Measurements from ENCODE around the gene SORCS2.

The SORCS2 gene

GRCh38 chr4:7518871-7519637 lies 326.7 kb downstream of the SORCS2 start:
- DNase-seq = no peak

DNA sequence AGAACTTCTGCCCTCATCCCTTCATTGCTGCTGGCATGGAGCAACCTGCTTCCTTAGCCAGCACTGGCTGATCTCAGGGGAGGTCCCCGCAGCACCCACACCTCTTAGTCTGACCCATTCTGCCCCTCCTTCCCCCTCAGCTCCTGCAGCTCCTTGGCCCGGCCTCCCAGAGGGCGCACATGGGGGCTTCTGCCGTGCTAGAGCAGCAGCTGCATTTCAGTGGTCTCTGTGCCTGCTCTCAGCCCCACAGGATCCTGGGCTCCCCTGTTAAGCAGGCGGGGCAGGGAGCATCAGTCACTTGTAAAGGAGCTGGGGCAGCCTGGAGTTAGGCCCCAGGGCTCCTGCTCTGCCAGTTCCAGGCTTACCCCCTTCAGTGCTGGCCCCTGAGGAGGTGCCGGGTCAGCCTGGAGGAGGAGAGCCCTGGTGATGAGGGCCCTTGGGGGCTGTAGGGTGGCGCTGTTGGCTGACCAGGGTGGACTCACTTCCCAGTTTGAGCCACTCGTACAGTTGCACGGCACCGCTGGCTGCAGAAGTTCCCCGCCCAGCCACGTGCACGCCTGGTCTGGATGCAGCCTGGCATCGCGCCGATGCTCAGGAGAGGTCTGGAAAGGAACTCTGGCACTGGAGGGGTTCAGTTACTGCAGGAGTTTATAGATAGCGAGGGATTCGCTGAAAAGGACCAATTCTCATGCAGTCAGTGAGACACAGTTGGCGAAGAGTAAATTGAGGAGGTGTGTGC lies 327.5 kb downstream of the SORCS2 start:
- no peak for DNase-seq

- DNase-seq = no peak
Measured at GRCh38 chr4:7521666-7522065, 329.3 kb downstream of the SORCS2 start.

DNA sequence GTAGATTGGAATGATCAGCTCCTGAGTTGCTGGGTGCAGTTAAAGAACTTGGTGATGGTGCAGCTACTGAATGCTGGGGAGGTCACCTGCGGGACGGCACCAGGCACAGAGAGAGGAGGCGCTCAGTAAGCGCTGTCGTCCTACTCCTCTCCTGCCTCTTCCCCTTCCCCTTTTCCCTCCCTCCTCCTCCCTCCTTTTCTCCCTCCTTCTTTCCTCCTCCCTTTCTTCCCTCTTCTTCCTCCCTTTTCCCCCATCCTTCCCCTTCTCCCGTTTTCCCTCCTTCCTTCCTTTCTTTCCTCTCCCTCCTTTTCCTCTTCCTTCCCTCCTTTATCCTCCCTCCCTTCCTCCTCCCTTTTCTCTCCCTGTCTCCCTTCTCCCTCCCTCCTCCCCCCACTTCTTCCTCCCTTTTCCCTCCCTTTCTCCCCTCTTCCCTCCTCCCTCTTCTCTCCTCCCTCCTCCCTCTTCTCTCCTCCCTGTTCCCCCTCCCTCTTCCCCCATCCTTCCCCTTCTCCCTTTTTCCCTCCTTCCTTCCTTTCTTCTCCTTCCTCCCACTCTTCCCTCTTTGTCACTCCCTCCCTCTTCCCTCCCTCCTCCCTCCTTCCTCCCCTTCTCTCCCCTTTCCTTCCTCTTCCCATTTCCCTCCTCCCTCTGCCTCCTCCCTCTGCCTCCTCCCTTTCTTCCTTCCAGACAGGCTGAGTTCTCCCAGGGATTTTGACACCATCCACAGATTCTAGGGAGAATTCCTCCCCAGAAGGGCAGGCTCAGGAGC lies 330.3 kb downstream of the SORCS2 start:
- DNase-seq = no peak

DNA sequence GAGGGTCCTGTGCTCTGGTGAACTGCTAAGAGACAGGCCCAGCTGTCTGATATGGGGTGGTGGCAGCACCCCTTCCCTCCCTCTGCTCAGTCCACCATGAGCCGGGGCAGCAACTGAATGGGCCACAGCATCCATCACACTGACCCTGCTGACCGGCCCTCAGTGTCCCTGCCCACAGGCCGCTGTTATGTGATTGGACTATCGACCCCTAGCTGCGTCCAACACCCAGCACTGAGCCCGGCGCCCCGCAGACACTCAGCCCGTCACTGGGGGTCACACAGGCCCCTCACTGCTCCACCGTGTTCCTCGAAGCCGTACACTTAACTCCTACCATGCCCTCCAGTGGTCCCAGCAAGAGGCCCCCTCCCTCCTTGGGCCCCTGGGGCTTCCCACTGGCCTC lies 331.2 kb downstream of the SORCS2 start:
- no peak for DNase-seq

- DNase-seq = no peak
Measured at GRCh38 chr4:7524064-7524682, 331.8 kb downstream of the SORCS2 start.

DNA sequence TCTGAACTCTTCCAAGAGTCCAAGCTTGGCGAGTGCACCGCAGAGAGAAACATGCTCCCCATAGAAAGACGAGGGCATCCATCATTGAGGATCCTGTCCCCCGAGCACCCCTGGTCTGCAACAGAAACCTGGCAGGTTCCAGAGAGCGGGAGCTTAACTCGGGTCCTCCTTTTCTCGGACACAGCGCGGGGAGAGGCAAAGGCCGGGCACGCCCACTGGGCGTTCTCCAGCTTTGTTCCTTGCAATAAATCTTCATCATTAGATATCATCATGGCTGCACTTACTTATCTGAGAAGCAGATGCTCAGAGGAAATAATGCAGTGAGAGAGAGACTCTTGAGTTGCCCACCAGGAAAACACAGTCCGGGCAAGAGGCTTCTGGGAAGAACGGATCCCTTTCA lies 332.5 kb downstream of the SORCS2 start:
- no peak for DNase-seq

DNA sequence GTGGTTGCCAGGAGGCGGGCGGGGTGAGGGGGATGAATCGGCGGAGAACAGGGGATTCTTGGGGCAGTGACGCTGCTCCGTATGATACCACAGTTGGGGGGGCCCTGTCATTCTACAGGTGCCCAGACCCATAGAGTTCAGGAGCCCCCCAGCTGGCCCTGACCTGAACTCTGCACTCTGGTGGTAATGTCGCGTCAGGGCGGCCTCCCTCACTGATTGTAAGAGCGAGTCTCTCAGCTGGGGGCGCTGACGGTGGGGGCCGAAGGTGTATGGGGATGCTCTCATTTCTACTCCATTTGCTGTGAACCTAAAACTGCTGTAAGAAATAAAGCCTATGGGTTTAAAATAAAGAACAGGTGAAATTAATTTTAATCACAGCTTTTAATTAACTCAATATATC lies 334.2 kb downstream of the SORCS2 start:
- no peak for DNase-seq

GRCh38 chr4:7526929-7527535 lies 334.7 kb downstream of the SORCS2 start:
- DNase-seq = no peak

DNA sequence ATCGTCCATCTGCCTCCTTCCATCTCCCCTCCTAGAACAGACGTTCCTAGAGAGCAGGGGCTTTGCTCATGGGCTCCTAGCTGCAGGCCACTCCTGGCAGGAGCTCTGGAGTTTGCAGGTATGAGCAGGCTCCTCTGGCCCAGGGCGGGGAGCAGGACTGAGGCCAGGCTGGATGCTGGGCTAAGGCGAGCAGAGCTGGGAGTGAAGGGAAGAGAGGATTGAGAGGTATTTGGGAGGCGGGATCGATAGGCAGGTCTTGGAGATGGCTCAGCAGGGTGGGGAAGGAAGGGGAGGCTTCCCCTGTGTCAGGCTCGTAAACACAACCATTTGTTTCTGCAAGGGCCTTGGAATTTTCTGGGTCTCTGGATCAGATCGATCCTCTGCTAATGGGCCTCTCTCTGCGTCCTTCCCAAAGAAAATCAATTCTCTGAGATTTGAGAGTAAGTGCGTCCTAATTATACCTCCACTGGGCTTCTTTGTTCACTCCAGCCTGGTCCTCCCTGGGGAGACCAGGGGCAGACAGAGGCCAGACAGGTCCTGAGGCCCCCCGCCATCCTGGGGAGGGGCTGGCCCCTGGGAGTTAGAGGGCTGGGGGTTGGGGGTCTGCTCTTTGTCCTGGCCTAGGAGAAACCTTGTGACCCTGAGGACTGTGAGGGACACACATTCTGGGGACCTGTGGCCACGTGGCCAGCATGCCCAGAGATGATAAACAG lies 337.2 kb downstream of the SORCS2 start:
- DNase-seq = no peak

DNA sequence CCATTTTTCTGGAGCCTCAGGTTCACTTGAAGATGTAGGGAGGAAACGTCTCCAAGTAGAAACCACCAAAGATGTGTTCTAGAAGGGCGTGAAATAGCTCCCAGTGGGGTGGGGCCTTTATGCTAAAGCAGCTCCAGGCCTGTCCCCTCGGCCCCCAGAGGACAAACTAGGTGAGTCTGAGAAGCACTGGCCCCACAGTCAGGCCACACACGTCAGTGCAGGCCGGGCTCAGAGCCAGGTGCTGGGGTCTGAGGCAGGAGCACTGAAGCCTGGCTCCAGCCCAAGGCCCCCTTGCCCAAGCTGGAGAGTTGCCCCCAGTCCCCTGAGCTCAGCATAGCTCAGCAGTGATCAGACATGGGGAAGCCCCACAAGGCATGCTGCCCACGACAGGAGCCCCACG lies 337.7 kb downstream of the SORCS2 start:
- DNase-seq = no peak

GRCh38 chr4:7530932-7531639 lies 338.7 kb downstream of the SORCS2 start:
- no peak for DNase-seq

- DNase-seq = no peak
Measured at GRCh38 chr4:7531640-7531994, 339.3 kb downstream of the SORCS2 start.

DNA sequence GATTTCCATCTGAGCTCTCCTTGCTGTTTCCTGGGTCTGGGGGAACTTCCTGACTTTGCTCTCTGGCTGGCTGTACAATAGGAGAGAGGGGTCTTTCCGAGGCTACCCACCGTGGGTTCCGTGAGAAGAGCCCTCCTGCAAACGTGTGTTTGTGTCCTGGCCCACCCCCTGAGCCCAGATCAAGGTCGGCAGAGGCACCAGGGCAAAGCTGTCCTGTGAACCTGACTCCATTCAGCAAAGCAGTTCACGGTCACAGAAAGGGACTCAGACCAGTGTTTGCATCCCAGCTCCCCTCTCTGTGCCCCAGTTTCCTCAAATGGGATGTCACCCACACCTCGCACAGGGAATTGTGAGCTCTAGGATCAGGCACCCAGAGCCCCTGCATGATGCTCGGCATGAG lies 339.7 kb downstream of the SORCS2 start:
- no peak for DNase-seq

- DNase-seq = no peak
Measured at GRCh38 chr4:7533267-7533666, 340.9 kb downstream of the SORCS2 start.

DNA sequence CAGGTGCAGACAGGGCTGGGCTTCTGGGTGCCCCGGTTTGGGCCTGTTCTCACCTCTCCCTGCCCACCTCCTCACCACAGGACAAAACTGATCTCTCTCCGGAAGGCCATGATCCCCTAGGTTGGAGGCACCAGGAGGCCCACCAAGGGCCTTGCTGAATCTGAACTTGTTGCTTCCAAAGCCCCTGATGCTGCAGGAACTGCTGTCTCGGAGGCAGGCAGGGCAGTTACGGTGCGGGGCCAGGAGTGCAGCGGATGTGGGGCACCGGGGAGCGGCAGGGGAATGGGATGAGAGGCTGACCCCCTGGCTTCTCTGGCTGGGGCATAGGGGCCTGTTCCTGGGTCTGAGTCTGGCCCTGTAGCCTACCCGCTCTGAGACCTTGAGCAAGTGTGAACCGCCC lies 342.8 kb downstream of the SORCS2 start:
- no peak for DNase-seq

DNA sequence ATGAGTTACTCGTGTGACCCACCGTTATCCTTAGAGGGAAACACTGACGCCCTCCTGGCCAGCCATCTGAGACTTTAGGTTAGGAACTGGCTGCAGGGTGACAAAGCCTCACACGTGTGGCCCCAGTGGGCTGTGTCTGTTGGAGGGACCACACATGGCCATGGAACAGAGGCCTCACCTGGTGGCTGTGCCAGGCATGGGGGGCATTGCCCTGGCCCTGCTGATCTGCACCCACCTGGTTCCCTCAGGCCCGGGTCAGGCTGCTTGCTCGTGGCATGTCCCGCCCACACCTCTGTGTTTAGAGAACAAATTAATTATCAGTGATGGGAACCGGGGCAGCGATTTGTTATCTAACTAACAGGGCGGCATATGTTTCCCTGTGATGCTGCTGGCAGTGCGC lies 343.3 kb downstream of the SORCS2 start:
- no peak for DNase-seq

DNA sequence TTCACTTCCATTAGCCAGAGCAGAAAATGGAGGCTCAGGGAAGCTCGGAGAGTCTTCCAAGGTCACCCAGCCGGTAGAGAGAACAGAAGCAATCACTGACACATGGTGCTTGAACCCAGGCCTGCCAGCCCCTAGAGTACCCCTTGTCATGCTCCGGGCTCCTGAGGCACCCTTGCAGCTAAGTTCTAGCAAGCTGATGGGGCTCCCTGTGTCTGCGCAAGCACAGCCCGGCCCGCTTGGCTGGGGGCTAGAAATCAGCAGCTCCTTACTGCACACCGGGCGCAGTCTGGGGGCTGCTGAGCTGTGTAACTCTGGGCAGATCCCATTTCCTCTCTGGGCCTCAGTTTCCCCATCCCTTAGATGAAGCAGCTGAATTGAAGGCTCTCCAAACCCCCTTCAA lies 344.5 kb downstream of the SORCS2 start:
- no peak for DNase-seq

- DNase-seq = no peak
Measured at GRCh38 chr4:7537853-7538400, 345.6 kb downstream of the SORCS2 start.

DNA sequence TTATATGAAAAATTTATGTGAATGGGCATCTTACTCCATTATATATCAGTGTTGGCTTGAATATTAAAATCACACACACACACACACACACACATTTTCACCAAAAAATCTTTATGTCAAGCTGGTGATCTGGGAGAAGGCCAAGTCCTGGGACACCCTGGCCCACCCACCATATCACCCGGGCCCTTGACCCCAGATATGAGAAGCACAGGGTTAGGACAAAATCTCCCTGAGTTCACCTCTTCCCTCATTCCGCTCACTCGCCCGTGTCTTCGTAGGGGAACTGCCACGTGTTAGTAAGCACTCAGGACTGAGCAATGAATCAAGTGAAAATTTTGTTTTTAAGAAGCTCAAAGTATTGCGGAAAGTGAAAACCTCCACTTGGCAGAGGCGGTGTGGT lies 346.2 kb downstream of the SORCS2 start:
- no peak for DNase-seq

- no peak for DNase-seq
Measured at GRCh38 chr4:7539186-7539585, 346.8 kb downstream of the SORCS2 start.
